Body of pancreas (tissue), 4 donors: ENCODE data around the gene PCBP3. TPM values are rescaled to one million over a fixed set of nuclear protein-coding genes. Genes with fewer than 3 reads are reported as not detected.

Experiments used
- ATAC-seq: fragments of 150-250 bp; one replicate; pipeline ENCODE4 v1.9.1; 2016
- DNase-seq, 4 donors: peaks; one replicate each; pipeline ENCODE4 v3.0.0-alpha.2; 2019
- H3K27ac ChIP-seq, 4 donors: fragments of 200-600 bp; sonication (generic); 1 replicate in 3 of 4; 2 replicates in 1 of 4; pipeline versions ENCODE4 v1.5.1 to v1.6.1; 2016 to 2019; ENCODE audit warnings: mild to moderate bottlenecking in 1 of 4, mixed read lengths in 1 of 4, moderate library complexity in 1 of 4
- H3K27me3 ChIP-seq, 2 donors: fragments of 200-600 bp; sonication (generic); one replicate each; pipeline ENCODE4 v1.6.0; 2016; ENCODE audit warnings: mild to moderate bottlenecking in 1 of 2
- H3K36me3 ChIP-seq, 2 donors: fragments of 200-600 bp; sonication (generic); replicated peaks in 1 of 2; 2 replicates each; pipeline ENCODE4 v1.5.1; 2016; ENCODE audit warnings: low read depth in 2 of 2; ENCODE audit not compliant: insufficient read depth in 1 of 2
- H3K4me1 ChIP-seq: fragments of 200-600 bp; sonication (generic); one replicate; pipeline ENCODE4 v1.6.0; 2016
- H3K4me3 ChIP-seq, 2 donors: fragments of 200-600 bp; sonication (generic); 1 replicate in 1 of 2; 2 replicates in 1 of 2; pipeline ENCODE4 v1.5.1; 2016 to 2019
- H3K9me3 ChIP-seq, 3 donors: fragments of 200-600 bp; sonication (generic); 1 replicate in 2 of 3; 2 replicates in 1 of 3; pipeline ENCODE4 v1.5.1; 2016
- POLR2A ChIP-seq, 3 donors: fragments of 450-650 bp; IDR thresholded peaks; one replicate each; pipeline ENCODE4 v1.6.1; 2016; ENCODE audit warnings: antibody characterized with exemption in 3 of 3, mild to moderate bottlenecking in 2 of 3
- WGBS, 2 donors: methylation state at CpG; one replicate each; pipeline ENCODE4 v1.1.5; 2017; 5-methylcytosine and 5-hydroxymethylcytosine counted together
- intact Hi-C: fragments of 100-400 bp; cut with DNase I; formaldehyde crosslinking; loops from one replicate; pipeline ENCODE4 v1.15.1; 2023
- total RNA-seq, 2 donors: library from RNA; depleted of rRNA; stranded (reverse); fragments of >200 nt; gene quantifications; one replicate each; pipeline ENCODE4 v1.1.0, GENCODE V29; 2016
- TF ChIP-seq, protein P1 (sequence below), 7 experiments: fragments of 450-650 bp in 4 of 7; fragments of 200-600 bp in 3 of 7; sonication (generic) in 3 of 7; IDR thresholded peaks; one replicate each; pipeline ENCODE4 v1.5.1; 2016 to 2019; ENCODE audit warnings: antibody characterized with exemption in 7 of 7

The PCBP3 gene
- total RNA-seq, 2 donors from 2014 or later: 1.3 to 4.6 TPM

DNA sequence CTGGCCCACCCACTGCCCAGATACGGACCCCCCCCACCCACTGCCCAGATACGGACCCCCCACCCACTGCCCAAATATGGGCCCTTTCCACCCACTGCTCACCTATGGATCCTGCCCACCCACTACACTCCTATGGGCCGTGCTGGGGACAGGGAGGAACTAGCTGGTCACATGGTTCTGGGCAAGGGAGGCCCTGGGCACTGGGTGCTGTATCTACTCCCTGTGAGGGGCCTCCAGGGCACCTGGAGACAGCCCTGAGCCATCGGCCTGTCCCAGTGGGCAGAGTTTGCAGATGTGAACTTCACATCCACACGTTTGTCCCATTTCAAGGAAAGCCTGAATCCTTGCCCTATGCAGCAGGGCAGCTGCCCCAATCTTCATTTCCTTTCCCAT lies 266.6 kb downstream of the PCBP3 start:
- H3K4me3 ChIP-seq: no peak overlapping the region
- no peak for DNase-seq
- no peak overlapping the region for H3K27ac ChIP-seq
- TF ChIP-seq, protein P1, sequence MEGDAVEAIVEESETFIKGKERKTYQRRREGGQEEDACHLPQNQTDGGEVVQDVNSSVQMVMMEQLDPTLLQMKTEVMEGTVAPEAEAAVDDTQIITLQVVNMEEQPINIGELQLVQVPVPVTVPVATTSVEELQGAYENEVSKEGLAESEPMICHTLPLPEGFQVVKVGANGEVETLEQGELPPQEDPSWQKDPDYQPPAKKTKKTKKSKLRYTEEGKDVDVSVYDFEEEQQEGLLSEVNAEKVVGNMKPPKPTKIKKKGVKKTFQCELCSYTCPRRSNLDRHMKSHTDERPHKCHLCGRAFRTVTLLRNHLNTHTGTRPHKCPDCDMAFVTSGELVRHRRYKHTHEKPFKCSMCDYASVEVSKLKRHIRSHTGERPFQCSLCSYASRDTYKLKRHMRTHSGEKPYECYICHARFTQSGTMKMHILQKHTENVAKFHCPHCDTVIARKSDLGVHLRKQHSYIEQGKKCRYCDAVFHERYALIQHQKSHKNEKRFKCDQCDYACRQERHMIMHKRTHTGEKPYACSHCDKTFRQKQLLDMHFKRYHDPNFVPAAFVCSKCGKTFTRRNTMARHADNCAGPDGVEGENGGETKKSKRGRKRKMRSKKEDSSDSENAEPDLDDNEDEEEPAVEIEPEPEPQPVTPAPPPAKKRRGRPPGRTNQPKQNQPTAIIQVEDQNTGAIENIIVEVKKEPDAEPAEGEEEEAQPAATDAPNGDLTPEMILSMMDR (IDR thresholded peaks at IDR 0.05): no peak
- no peak for TF ChIP-seq POLR2A (IDR thresholded peaks at IDR 0.05)
- H3K27me3 ChIP-seq: no peaks in the 10 kb centered on the region
- no peaks in the 10 kb centered on the region for H3K36me3 ChIP-seq
- intact Hi-C loops: no loop called here
- no peaks in the 10 kb centered on the region for H3K9me3 ChIP-seq
- ATAC-seq: no peak
- H3K4me1 ChIP-seq: no peaks in the 10 kb centered on the region
- WGBS, 2 donors: 22 to 42% methylated on average over 3 to 4 of the region's 5 CpGs

DNA sequence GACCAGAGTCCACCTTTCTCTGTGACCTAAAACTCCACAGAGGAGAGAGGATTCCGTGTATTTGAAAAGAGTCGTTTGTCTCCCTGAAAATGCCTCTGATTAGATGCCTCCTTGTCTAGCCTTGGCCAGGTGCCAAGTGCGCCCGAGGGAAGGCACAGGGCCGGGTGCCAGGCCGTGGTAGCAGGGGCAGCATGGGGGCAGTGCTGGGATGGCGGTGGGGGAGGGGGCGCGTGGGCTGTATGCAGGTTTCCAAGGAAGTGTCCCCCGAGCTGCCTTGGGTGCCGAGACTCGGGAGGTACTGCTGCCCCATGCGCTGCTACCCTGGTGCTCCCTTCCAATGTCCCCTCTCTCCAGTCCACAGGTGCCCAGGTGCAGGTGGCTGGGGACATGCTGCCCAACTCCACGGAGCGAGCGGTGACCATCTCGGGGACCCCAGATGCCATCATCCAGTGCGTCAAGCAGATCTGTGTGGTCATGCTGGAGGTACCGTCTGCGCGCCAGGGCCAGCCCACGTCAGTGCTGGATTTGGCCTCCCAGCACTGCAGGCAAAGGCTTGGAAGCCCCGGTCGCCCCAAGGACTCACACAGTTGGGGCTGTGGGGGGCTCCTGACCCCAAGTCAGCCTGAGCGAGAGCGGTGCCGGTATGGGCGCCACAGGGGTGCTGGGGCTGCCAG lies 267.2 kb downstream of the PCBP3 start:
- ATAC-seq (no peak), DNase-seq (no peak)
- Histone ChIP-seq H3K4me3 (no peak overlapping the region), H3K27ac (no peak overlapping the region), H3K9me3 (no peaks in the 10 kb centered on the region), H3K36me3 (no peaks in the 10 kb centered on the region), H3K4me1 (no peaks in the 10 kb centered on the region), H3K27me3 (no peaks in the 10 kb centered on the region)
- 63 to 79% methylated on average over 16 to 28 of the region's 28 CpGs for WGBS, 2 donors
- intact Hi-C loops: no loop called here
- no peak for TF ChIP-seq POLR2A (IDR thresholded peaks at IDR 0.05)
- TF ChIP-seq, protein P1 (IDR thresholded peaks at IDR 0.05): no peak

DNA sequence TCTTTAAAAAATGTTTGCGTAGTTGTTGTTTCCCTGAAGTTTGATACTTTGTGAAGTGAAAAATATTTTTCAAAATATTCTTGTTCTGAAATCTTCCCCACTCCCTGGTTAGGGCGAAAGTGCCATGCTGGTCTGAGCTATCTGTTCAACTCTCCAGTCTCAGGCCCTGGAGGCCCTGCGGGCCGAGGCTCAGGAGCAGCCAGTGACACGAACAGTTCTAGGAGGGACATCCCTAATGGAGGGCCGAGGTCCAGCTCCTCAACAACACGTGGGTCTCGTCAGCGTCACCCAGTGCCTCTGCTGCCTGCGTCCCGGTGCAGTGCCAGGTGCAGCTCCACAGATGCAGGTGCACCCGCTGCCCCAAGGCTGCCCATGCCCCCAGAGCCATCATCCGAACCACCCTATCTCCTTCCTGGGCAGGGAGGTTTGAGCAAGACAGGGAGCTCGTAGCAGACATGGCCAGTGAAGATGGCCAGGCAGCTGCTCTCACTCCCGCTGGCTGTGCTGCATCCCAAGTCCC lies 268.3 kb downstream of the PCBP3 start:
- no peak overlapping the region for H3K4me3 ChIP-seq
- intact Hi-C loops: no loop called here
- H3K27me3 ChIP-seq: no peaks in the 10 kb centered on the region
- ATAC-seq: no peak
- no peaks in the 10 kb centered on the region for H3K9me3 ChIP-seq
- no peaks in the 10 kb centered on the region for H3K36me3 ChIP-seq
- no peak for DNase-seq
- no peak for TF ChIP-seq POLR2A (IDR thresholded peaks at IDR 0.05)
- TF ChIP-seq, protein P1 (IDR thresholded peaks at IDR 0.05): no peak
- no peaks in the 10 kb centered on the region for H3K4me1 ChIP-seq
- no peak overlapping the region for H3K27ac ChIP-seq
- WGBS, 2 donors: 72 to 79% methylated on average over 12 to 14 of the region's 15 CpGs

DNA sequence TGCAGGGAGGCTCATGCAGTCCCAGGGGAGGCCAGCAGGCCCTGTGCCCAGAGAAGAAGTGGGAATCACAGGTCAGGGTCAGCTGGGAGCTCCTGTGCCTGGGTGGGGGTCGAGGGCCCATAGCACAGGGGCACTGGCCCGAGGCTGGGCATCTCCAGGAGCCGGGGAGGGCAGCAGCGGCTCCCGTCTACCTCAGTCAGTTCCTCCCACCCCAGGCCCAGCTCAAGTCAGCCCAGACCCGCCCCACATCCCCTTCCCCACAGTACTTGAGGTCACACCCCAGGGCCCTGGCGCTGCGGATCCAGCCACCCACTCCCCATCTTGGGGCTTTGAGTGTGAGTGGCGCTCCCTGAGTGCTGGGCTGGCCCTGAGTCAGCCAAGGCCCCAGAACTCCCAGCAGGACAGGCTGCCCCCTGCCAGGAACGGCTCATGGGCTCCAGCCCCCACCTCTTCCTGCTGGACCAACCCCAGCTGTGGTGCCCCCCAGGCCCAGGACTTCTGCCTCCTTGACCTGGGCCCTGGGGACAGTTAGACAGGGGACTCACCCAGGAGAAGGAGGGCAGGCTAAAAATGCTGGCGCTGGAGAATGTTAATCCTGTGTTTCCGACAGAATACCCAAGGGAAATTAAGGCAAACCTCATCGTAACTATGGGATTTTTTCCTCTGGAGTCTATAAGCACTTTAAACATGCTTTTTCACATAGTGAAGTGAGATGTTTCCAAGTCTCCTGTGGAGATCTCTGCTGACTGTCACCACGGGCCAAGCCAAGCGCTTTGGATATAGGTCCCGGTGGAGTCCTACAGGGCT lies 269.3 kb downstream of the PCBP3 start:
- no peak overlapping the region for H3K4me3 ChIP-seq
- no peak overlapping the region for H3K27ac ChIP-seq
- no peaks in the 10 kb centered on the region for H3K4me1 ChIP-seq
- 76 to 77% methylated on average over 9 to 16 of the region's 16 CpGs for WGBS, 2 donors
- TF ChIP-seq, protein P1 (IDR thresholded peaks at IDR 0.05): no peak
- TF ChIP-seq POLR2A (IDR thresholded peaks at IDR 0.05): no peak
- no peak for ATAC-seq
- H3K27me3 ChIP-seq: no peaks in the 10 kb centered on the region
- no peak for DNase-seq
- no peaks in the 10 kb centered on the region for H3K9me3 ChIP-seq
- intact Hi-C loops: no loop called here
- no peaks in the 10 kb centered on the region for H3K36me3 ChIP-seq
